Measurements from ENCODE around the gene WT1. TPM values are rescaled to one million over a fixed set of nuclear protein-coding genes. Genes with fewer than 3 reads are reported as not detected.

WT1 gene
- total and polyA plus RNA-seq, 2 of the 8 experiments (the other 6 are each of a cell fraction or from before 2014, with no cell fraction given) = 0.05 to 0.17 TPM

- Histone ChIP-seq H2BK20ac (ENCODE audit: low read length) (no peak overlapping the region), H3K56ac (replicated peaks; ENCODE audit: insufficient read length, low read depth, low read length) (no peak overlapping the region), H4K20me1 (replicated peaks in 1 of 2; ENCODE audit: control insufficient read depth in 1 of 2, insufficient read depth in 2 of 2, low read length in 2 of 2) (peaks cover 14 to 30% of the 10 kb centered on the region in 2 experiments), H4K5ac (ENCODE audit: insufficient read length, low read depth, low read length) (no peak overlapping the region), H3K14ac (ENCODE audit: insufficient read length) (no peak overlapping the region), H3K4me2 (ENCODE audit: insufficient read depth in 1 of 2, low read depth in 2 of 2, low read length in 2 of 2) (peak overlapping the region in 1 of 2 experiments; percentile 83; a peak in 1 of 4 replicates), H3K36me3 (ENCODE audit: control insufficient read depth in 2 of 4, insufficient read depth in 4 of 4, low read length in 3 of 4) (0 out of 8 replicates have a peak, but pooled peaks cover 0 to 6% (median 0%) of the 10 kb centered on the region in 4 experiments), H3K18ac (ENCODE audit: extremely low read depth, low read length) (no peak overlapping the region; the same call in 1 of the 2 replicates), H2BK15ac (ENCODE audit: low read length) (no peak overlapping the region), H3K27ac (ENCODE audit: low read depth, low read length) (no peak overlapping the region), H3K23ac (ENCODE audit: insufficient read length) (no peak overlapping the region), H3K4me1 (replicated peaks in 1 of 4; ENCODE audit: control insufficient read depth in 3 of 4, insufficient read depth in 4 of 4, low read length in 3 of 4) (peaks cover 0 to 33% (median 12%) of the 10 kb centered on the region in 4 experiments; a peak in 6 of 7 replicates), H2AFZ (ENCODE audit: low read length) (no peak overlapping the region), H3K23me2 (ENCODE audit: low read depth, low read length) (peaks cover 11% of the 10 kb centered on the region; the same call in 1 of the 2 replicates), H4K91ac (replicated peaks; ENCODE audit: insufficient read length, low read length) (no peak overlapping the region), H2AK5ac (ENCODE audit: low read depth, low read length) (no peak overlapping the region), H3K79me2 (ENCODE audit: control insufficient read depth in 1 of 2, insufficient read depth in 2 of 2, low read length in 2 of 2) (no peaks in the 10 kb centered on the region), H3K27me3 (replicated peaks in 1 of 4; ENCODE audit: control insufficient read depth in 3 of 4, extremely low read depth in 1 of 4, insufficient read depth in 3 of 4, low read length in 3 of 4) (peaks cover 87 to 100% (median 97%) of the 10 kb centered on the region in 4 experiments), H3K4ac (replicated peaks; ENCODE audit: insufficient read length, low read depth, low read length) (no peak overlapping the region), H3K4me3 (ENCODE audit: extremely low read depth in 1 of 4, insufficient read depth in 2 of 4, low read depth in 3 of 4, low read length in 4 of 4) (no peak overlapping the region), H2BK5ac (ENCODE audit: low read depth, low read length) (no peak overlapping the region), H4K8ac (ENCODE audit: extremely low read depth, insufficient read depth, low read length) (no peak overlapping the region), H3K9ac (replicated peaks in 1 of 4; ENCODE audit: extremely low read depth in 1 of 4, low read depth in 3 of 4, low read length in 3 of 4) (no peak overlapping the region), H3K79me1 (ENCODE audit: low read depth, low read length) (no peaks in the 10 kb centered on the region), H2BK120ac (replicated peaks; ENCODE audit: low read depth, low read length) (no peak overlapping the region), H2BK12ac (ENCODE audit: low read depth, low read length) (no peak overlapping the region), H3K9me3 (ENCODE audit: insufficient read depth in 2 of 2, low read depth in 1 of 2, low read length in 1 of 2) (no peaks in the 10 kb centered on the region)
- no peak for TF ChIP-seq CBX8 (IDR thresholded peaks at IDR 0.05; ENCODE audit: borderline replicate concordance, low read depth, low read length)
- TF ChIP-seq SIRT6 (IDR thresholded peaks at IDR 0.05; ENCODE audit: low read length) = no peak
- TF ChIP-seq SP1 (IDR thresholded peaks at IDR 0.05; ENCODE audit: low read depth, low read length) = no peak
- no peak for TF ChIP-seq POU5F1 (IDR thresholded peaks at IDR 0.05; ENCODE audit: low read depth, low read length)
- TF ChIP-seq KDM4A (IDR thresholded peaks at IDR 0.05; ENCODE audit: low read depth, low read length, severe bottlenecking) = no peak
- FAIRE-seq = no peak
- peak in 1 of 2 experiments; percentile 45 for DNase-seq (ENCODE audit: low read depth in 1 of 2, low spot score in 2 of 2)
- WGBS, 2 experiments (ENCODE audit: extremely low coverage in 1 of 2, insufficient coverage in 1 of 2, insufficient read length in 1 of 2, insufficient replicate concordance in 2 of 2, low coverage in 1 of 2, low lambda C conversion rate in 2 of 2, missing lambda C conversion rate in 1 of 2) = 59% methylated on average over 4 of the region's 5 CpGs; no CpG with 5 or more reads in 1 of the 2 experiments
- ChIA-PET CTCF (ENCODE audit: partially characterized antibody) (interaction anchor here (0.7 to 3.6 kb wide), 14 partner anchors 9 to 363 kb away, joined by 3 to 20 read pairs (median 4); no protein-coding TSS in a partner anchor), POLR2A (ENCODE audit: partially characterized antibody) (interaction anchor here (1.8 to 4.6 kb wide), 2 partner anchors 9 to 15 kb away, joined by 5 to 17 read pairs; no protein-coding TSS in a partner anchor)
Measured at GRCh38 chr11:32429477-32429876, 5.9 kb downstream of the WT1 start.

All from H1 (cell line).